Progenitor cell of endocrine pancreas (in vitro differentiated cells): ENCODE measurements around the gene GCNA. TPM values are rescaled to one million over a fixed set of nuclear protein-coding genes. Genes with fewer than 3 reads are reported as not detected.

Experiments used
- DNase-seq: peaks from one replicate; pipeline ENCODE4 v3.0.0; 2021; ENCODE audit warnings: low spot score; ENCODE audit not compliant: unreplicated experiment
- H3K27ac Mint-ChIP-seq: 2 replicates; pipeline ENCODE4 v1.8.0; 2021; ENCODE audit warnings: mild to moderate bottlenecking, moderate library complexity, mixed read lengths
- H3K27me3 Mint-ChIP-seq: 2 replicates; pipeline ENCODE4 v1.8.0; 2021; ENCODE audit warnings: mixed read lengths
- H3K36me3 Mint-ChIP-seq: 2 replicates; pipeline ENCODE4 v1.8.0; 2022; ENCODE audit warnings: mixed read lengths; ENCODE audit not compliant: insufficient read depth
- H3K4me1 Mint-ChIP-seq: 2 replicates; pipeline ENCODE4 v1.8.0; 2021; ENCODE audit warnings: low read depth, mixed read lengths
- H3K4me3 Mint-ChIP-seq: 2 replicates; pipeline ENCODE4 v1.8.0; 2021; ENCODE audit warnings: low read depth, mild to moderate bottlenecking, moderate library complexity, mixed read lengths
- H3K9me3 Mint-ChIP-seq: 2 replicates; pipeline ENCODE4 v1.8.0; 2021; ENCODE audit warnings: low read depth, mixed read lengths
- CTCF ChIP-seq: fragments of 200-600 bp; sonication (generic); IDR thresholded peaks from one replicate; pipeline ENCODE4 v1.5.0; 2021; ENCODE audit warnings: antibody characterized with exemption, mild to moderate bottlenecking; ENCODE audit not compliant: unreplicated experiment
- total RNA-seq: library from RNA; stranded (reverse); gene quantifications from 2 replicates; pipeline ENCODE4 v1.2.1, GENCODE V29; 2021

The GCNA gene
- total RNA-seq, 1 donor from 2014 or later: 2.7 TPM

DNA sequence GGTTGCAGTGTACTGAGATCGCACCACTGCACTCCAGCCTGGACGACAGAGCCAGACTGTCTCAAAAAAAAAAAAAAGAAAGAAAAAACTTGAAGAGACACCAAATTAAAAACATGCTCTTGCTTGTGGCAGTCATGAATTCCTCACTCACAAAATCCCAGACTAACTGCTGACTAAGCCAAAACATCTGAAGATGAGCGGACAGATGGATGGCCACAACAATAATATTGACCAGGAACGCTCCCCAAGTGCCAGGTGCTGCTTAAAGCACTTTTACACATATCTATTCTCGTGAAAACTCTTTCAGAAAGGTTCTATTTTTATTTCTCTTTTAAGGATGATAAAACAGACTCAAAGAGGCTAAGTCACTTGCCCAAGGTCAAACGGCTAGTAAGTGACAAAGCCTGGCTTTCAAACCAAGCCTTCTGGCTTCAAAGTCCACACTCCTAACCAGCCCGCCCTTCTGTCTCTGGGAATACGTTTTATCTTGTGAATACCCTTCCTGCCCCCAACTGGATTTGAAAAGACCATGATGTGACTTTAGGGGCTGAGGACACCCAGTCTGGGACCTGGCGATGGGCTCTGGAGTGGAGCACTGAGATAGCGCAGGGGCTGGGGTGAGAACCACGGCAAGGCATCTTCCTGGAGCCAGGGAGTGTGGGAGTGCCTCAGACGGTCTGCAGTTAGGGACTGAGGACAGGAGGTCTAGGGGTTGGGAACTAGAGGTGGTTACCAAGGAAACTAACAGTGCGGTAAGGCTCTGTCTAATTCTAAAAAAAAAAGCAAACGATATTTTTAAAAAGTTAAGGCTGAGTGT is 49.6 kb downstream of the GCNA start:
- Mint-ChIP-seq H3K4me1 (no peaks in the 10 kb centered on the region), H3K9me3 (peaks cover 8% of the 10 kb centered on the region), H3K27me3 (no peaks in the 10 kb centered on the region), H3K36me3 (no peaks in the 10 kb centered on the region), H3K27ac (no peak overlapping the region), H3K4me3 (no peak overlapping the region)
- TF ChIP-seq CTCF: no peak
- DNase-seq: no peak

DNA sequence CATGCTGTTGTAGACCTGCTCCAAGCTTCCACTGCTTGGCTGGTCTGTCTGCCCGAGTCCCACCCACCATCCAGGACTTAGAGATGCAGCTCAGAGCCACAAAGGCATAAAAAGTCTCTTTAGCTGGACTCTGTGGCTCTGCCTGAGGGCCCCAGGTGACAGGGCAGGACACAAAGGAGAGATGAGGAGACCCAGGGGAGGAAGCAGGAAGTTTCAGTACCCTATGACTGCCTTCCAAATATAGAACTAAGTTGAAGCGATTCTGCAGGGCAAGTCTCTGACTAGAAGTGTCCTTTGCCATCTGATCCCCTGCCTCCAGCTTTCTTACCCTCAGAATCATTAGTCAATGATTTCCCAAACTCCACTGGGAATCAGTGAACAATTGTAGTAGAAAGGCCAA is 51.2 kb downstream of the GCNA start:
- no peak overlapping the region for H3K27ac Mint-ChIP-seq
- H3K4me1 Mint-ChIP-seq: no peaks in the 10 kb centered on the region
- H3K9me3 Mint-ChIP-seq: peaks cover 9% of the 10 kb centered on the region
- no peak overlapping the region for H3K4me3 Mint-ChIP-seq
- H3K36me3 Mint-ChIP-seq: no peaks in the 10 kb centered on the region
- DNase-seq: no peak
- H3K27me3 Mint-ChIP-seq: no peaks in the 10 kb centered on the region
- no peak for TF ChIP-seq CTCF

DNA sequence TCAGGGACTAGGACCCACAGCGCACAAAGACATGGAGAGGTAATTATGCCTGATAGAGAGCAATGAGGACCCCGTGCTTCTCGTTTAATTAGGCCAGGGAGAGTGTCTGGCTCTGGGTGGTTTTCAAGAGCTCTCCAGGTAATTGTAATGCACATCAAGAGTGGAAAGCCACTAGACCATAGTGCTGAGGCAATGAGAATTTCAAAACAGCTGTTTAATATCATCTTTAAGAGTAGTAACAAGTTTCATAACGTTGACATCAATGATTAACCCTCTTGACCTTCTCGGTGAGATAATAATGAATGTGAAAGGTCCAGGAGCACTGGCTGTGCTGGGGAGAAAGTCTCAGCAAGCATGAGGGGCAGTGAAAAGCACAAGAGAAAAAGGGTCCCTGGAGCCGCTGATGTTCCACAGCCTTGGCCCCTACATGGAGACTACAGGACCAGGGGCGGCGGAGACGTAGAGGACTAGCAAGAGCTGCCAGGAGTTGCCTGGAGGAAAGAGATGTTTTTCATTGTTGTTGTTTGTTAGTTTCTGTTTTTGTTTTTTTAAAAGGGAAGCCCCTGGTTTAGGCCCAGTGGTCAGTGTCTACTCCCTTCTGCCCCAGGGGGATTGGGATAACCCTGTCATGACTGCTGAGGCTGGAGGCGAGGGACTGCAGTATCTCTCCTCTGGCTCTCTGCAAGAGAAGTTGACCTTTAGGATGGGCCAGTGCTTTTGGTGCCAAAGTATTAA is 54.9 kb downstream of the GCNA start:
- Mint-ChIP-seq H3K9me3 (peaks cover 6% of the 10 kb centered on the region), H3K4me3 (no peak overlapping the region), H3K4me1 (no peaks in the 10 kb centered on the region), H3K27me3 (no peaks in the 10 kb centered on the region), H3K36me3 (no peaks in the 10 kb centered on the region), H3K27ac (no peak overlapping the region)
- no peak for TF ChIP-seq CTCF
- DNase-seq: no peak

- H3K27ac Mint-ChIP-seq: peak overlapping the region; percentile 16
- TF ChIP-seq CTCF: no peak
- no peaks in the 10 kb centered on the region for H3K36me3 Mint-ChIP-seq
- no peak overlapping the region for H3K4me3 Mint-ChIP-seq
- peaks cover 6% of the 10 kb centered on the region for H3K9me3 Mint-ChIP-seq
- H3K27me3 Mint-ChIP-seq: no peaks in the 10 kb centered on the region
- no peak for DNase-seq
- no peaks in the 10 kb centered on the region for H3K4me1 Mint-ChIP-seq
Observed at GRCh38 chrX:71634366-71634765, 56.1 kb downstream of the GCNA start.

GRCh38 chrX:71636438-71637252 is 58.4 kb downstream of the GCNA start:
- DNase-seq: no peak
- Mint-ChIP-seq H3K27me3 (no peaks in the 10 kb centered on the region), H3K4me3 (no peak overlapping the region), H3K4me1 (no peaks in the 10 kb centered on the region), H3K27ac (no peak overlapping the region), H3K36me3 (no peaks in the 10 kb centered on the region), H3K9me3 (peaks cover 11% of the 10 kb centered on the region)
- TF ChIP-seq CTCF: no peak
